GM19438 (cell line): ENCODE measurements around the gene KLK10.
"Not testable (repeated sequence)": the region's sequence is repeated elsewhere in the genome, so short reads cannot be mapped to it uniquely, and the experiment has no call there.

Experiments used
- ATAC-seq: cut with Tn5 transposase; IDR thresholded peaks from one replicate; pipeline ENCODE4 v1.9.1; 2021; ENCODE audit warnings: low read depth; ENCODE audit not compliant: unreplicated experiment

Gene KLK10

GRCh38 chr19:51003316-51003715 lies 16.2 kb downstream of the KLK10 start:
- ATAC-seq = no peak

GRCh38 chr19:51002542-51003311 lies 16.8 kb downstream of the KLK10 start:
- ATAC-seq = no peak

- ATAC-seq = no peak
Observed at GRCh38 chr19:51002089-51002532, 17.4 kb downstream of the KLK10 start.

GRCh38 chr19:51001515-51001914 lies 18.0 kb downstream of the KLK10 start, which contains the start of gene KLK8:
Gene KLK8 (minus strand): TSS chr19:51001604. CDS start chr19:51001167, 437 bp downstream.
- ATAC-seq = no peak

- no peak for ATAC-seq
Observed at GRCh38 chr19:51000981-51001380, 18.5 kb downstream of the KLK10 start.

- ATAC-seq = no peak
Observed at GRCh38 chr19:51000426-51000825, 19.1 kb downstream of the KLK10 start.

GRCh38 chr19:50998686-50999085 lies 20.8 kb downstream of the KLK10 start:
- no peak for ATAC-seq

GRCh38 chr19:50998061-50998460 lies 21.4 kb downstream of the KLK10 start:
- ATAC-seq = no peak

GRCh38 chr19:50994129-50994528 lies 25.4 kb downstream of the KLK10 start:
- no peak for ATAC-seq

GRCh38 chr19:50992666-50993035 lies 26.9 kb downstream of the KLK10 start:
- ATAC-seq = no peak

GRCh38 chr19:50984416-50984815 lies 35.1 kb downstream of the KLK10 start:
- ATAC-seq = not testable (repeated sequence)

- no peak for ATAC-seq
Observed at GRCh38 chr19:50983625-50984292, 35.8 kb downstream of the KLK10 start, which contains the start of gene KLK7. Gene KLK7 (minus strand): TSS chr19:50983917. CDS start chr19:50982399, 1,518 bp downstream.

- ATAC-seq = no peak
Observed at GRCh38 chr19:50982186-50982585, 37.3 kb downstream of the KLK10 start.

- ATAC-seq = no peak
Observed at GRCh38 chr19:50981587-50982146, 37.8 kb downstream of the KLK10 start.

GRCh38 chr19:50980208-50980607 lies 39.3 kb downstream of the KLK10 start:
- ATAC-seq = no peak

GRCh38 chr19:50979758-50980157 lies 39.8 kb downstream of the KLK10 start:
- ATAC-seq = no peak

GRCh38 chr19:50978772-50979390 lies 40.6 kb downstream of the KLK10 start:
- no peak for ATAC-seq

- no peak for ATAC-seq
Observed at GRCh38 chr19:50977626-50978025, 41.9 kb downstream of the KLK10 start.

- no peak for ATAC-seq
Observed at GRCh38 chr19:50975766-50976165, 43.7 kb downstream of the KLK10 start.

- no peak for ATAC-seq
Observed at GRCh38 chr19:50974702-50975556, 44.6 kb downstream of the KLK10 start.
